Mesendoderm (in vitro differentiated cells): ENCODE measurements around the gene AXIN1.
"Not testable (repeated sequence)": the region's sequence is repeated elsewhere in the genome, so short reads cannot be mapped to it uniquely, and the experiment has no call there.

Experiments
- DNase-seq: peaks from one replicate; pipeline ENCODE4 v3.0.0; 2013
- H2AK5ac ChIP-seq: 2 replicates; pipeline ENCODE4 v1.6.1; 2013; ENCODE audit warnings: low read length, inconsistent platforms
- H2BK120ac ChIP-seq: 2 replicates; pipeline ENCODE4 v1.6.1; 2013; ENCODE audit warnings: low read depth, mild to moderate bottlenecking, low read length, moderate library complexity, mixed read lengths
- H2BK15ac ChIP-seq: replicated peaks from 2 replicates; pipeline ENCODE4 v1.6.1; 2013; ENCODE audit warnings: low read depth, mild to moderate bottlenecking, moderate library complexity
- H2BK5ac ChIP-seq: 2 replicates; pipeline ENCODE4 v1.6.1; 2013; ENCODE audit warnings: low read length, inconsistent platforms
- H3K18ac ChIP-seq: 2 replicates; pipeline ENCODE4 v1.6.1; 2013; ENCODE audit warnings: mild to moderate bottlenecking, low read length, mixed read lengths
- H3K23ac ChIP-seq: one replicate; pipeline ENCODE4 v1.6.1; 2013; ENCODE audit warnings: low read length
- H3K27ac ChIP-seq: 2 replicates; pipeline ENCODE4 v1.5.1; 2013; ENCODE audit warnings: low read depth, mild to moderate bottlenecking, inconsistent platforms, low read length, moderate library complexity
- H3K27me3 ChIP-seq: 2 replicates; pipeline ENCODE4 v1.6.1; 2013; ENCODE audit warnings: low read length, control low read depth, mild to moderate bottlenecking, inconsistent platforms; ENCODE audit not compliant: insufficient read depth, poor library complexity
- H3K36me3 ChIP-seq: 2 replicates; pipeline ENCODE4 v1.6.1; 2013; ENCODE audit warnings: low read length, inconsistent platforms; ENCODE audit not compliant: control insufficient read depth, insufficient read depth
- H3K4ac ChIP-seq: one replicate; pipeline ENCODE4 v1.6.1; 2013; ENCODE audit warnings: low read depth, mild to moderate bottlenecking, low read length, moderate library complexity
- H3K4me1 ChIP-seq: 2 replicates; pipeline ENCODE4 v1.6.1; 2013; ENCODE audit warnings: low read depth, low read length, inconsistent platforms; ENCODE audit not compliant: control insufficient read depth
- H3K4me2 ChIP-seq: 2 replicates; pipeline ENCODE4 v1.6.1; 2013; ENCODE audit warnings: low read length
- H3K4me3 ChIP-seq: 2 replicates; pipeline ENCODE4 v1.5.1; 2013; ENCODE audit warnings: mild to moderate bottlenecking, low read length
- H3K56ac ChIP-seq: one replicate; pipeline ENCODE4 v1.6.1; 2013; ENCODE audit warnings: low read length
- H3K79me1 ChIP-seq: 2 replicates; pipeline ENCODE4 v1.6.1; 2013; ENCODE audit warnings: low read length, inconsistent platforms
- H3K79me2 ChIP-seq: 2 replicates; pipeline ENCODE4 v1.6.1; 2013; ENCODE audit warnings: mild to moderate bottlenecking, low read length; ENCODE audit not compliant: control insufficient read depth, insufficient read depth
- H3K9ac ChIP-seq: 2 replicates; pipeline ENCODE4 v1.6.1; 2013; ENCODE audit warnings: low read length, inconsistent platforms
- H4K5ac ChIP-seq: one replicate; pipeline ENCODE4 v1.6.1; 2013; ENCODE audit warnings: low read length
- H4K8ac ChIP-seq: one replicate; pipeline ENCODE4 v1.6.1; 2013; ENCODE audit warnings: low read depth, mild to moderate bottlenecking, control low read depth, low read length, moderate library complexity
- WGBS: extraction: QIAGEN DNeasy Blood & Tissue Kit; methylation state at CpG from one replicate; pipeline ENCODE4 v1.1.7; 2013; ENCODE audit warnings: low lambda C conversion rate, missing lambda C conversion rate; ENCODE audit not compliant: insufficient coverage; ENCODE audit errors: extremely low coverage; 5-methylcytosine and 5-hydroxymethylcytosine counted together

The AXIN1 gene

DNA sequence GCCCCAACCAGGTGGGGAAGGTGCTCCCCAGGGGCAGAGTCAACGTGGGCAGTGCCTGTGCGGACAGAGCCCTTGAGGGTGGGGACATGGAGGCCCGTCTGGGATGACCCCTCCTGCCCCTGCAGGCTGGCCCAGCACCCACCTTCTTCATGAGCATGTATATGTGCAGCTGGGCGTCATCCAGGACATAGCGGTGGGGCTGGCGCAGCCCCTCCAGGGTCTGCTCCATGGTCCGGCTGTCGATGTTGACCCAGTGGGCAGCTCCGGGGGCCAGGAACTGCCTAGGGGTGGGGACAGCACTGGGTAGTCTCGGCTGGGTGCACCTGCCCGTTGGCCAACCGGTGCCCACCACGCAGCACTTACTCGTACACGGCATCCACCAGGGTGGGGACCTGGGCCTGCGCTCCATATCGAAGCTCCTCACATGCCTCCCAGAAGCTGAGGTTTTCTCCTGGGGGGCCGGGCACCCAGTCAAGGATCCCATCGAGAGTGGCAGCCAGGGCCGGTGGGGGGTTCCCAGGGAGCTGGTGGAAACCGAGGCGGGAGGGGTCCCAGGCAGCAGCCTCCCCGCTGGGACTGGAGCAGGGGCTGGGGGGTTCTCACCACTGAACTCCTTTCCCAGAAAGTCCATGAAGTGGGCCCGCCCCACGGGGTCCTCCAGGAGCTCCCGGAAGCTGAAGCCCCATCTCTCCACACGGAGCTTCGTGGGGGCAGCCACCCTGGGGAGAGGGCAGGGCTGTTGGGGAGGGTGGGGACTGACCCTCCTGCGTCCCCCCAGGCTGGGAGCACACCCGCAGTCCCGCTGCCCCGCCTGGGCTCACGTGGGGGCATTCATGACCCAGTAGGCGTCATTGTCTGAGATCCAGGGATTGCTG lies 81.9 kb downstream of the AXIN1 start:
- WGBS: no CpG with 5 or more reads among the region's 34 CpGs
- no peak overlapping the region for H3K18ac ChIP-seq
- no peak overlapping the region for H2BK15ac ChIP-seq
- H3K79me1 ChIP-seq: no peaks in the 10 kb centered on the region
- H3K27ac ChIP-seq: no peak overlapping the region
- peaks cover 1% of the 10 kb centered on the region for H3K27me3 ChIP-seq
- no peak overlapping the region for H4K8ac ChIP-seq
- H3K4me1 ChIP-seq: no peaks in the 10 kb centered on the region
- H3K56ac ChIP-seq: no peak overlapping the region
- no peak overlapping the region for H4K5ac ChIP-seq
- DNase-seq: no peak
- no peak overlapping the region for H3K4me3 ChIP-seq
- no peaks in the 10 kb centered on the region for H3K79me2 ChIP-seq
- no peak overlapping the region for H2BK120ac ChIP-seq
- no peak overlapping the region for H3K4me2 ChIP-seq
- no peak overlapping the region for H2AK5ac ChIP-seq
- no peak overlapping the region for H3K9ac ChIP-seq
- no peaks in the 10 kb centered on the region for H3K36me3 ChIP-seq
- no peak overlapping the region for H3K4ac ChIP-seq
- H2BK5ac ChIP-seq: no peak overlapping the region
- H3K23ac ChIP-seq: no peak overlapping the region

DNA sequence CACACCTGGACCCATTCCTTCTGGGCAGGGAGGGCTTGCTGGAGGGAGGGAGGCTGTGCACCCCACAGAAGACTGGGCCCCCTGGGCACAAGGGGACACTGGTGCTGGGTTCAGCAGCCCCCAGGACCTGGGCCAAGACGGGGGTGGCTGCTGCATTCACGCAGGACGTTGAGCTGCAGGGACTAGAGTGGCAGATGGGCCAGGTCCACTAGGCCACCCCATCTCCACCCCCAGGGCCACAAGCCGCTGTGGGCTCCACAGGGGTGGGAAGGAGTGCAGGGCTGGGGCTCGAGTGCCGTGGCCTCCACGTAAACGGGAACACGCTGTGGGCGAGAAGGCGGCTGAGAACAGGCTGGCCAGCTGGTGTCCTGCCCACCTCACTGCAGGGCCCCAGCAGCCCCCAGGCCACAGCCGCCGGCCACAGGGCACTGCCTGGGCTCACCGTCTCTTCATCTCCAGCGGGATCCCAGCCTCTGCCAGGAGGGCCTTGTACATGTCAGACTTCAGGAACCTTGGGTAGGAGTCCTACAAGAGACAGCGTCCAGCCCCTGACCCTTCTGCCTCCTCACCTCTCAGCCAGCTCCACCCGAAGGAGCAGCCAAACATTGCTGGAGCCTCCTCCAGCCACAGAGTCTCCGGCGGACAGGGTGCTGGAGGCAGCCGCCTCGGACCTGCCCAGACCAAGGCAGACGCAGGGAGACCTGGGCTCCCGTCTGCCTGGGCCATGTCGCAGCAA lies 83.3 kb downstream of the AXIN1 start:
- Histone ChIP-seq H3K79me2 (no peaks in the 10 kb centered on the region), H3K18ac (no peak overlapping the region), H3K23ac (no peak overlapping the region), H3K36me3 (no peaks in the 10 kb centered on the region), H2BK15ac (no peak overlapping the region), H3K79me1 (no peaks in the 10 kb centered on the region), H4K8ac (no peak overlapping the region), H3K9ac (no peak overlapping the region), H2AK5ac (no peak overlapping the region), H3K4me1 (no peaks in the 10 kb centered on the region), H4K5ac (no peak overlapping the region), H3K4me3 (no peak overlapping the region), H3K56ac (no peak overlapping the region), H2BK120ac (no peak overlapping the region), H3K27ac (no peak overlapping the region), H3K4me2 (no peak overlapping the region), H3K27me3 (no peaks in the 10 kb centered on the region), H3K4ac (no peak overlapping the region), H2BK5ac (no peak overlapping the region)
- no peak for DNase-seq
- no CpG with 5 or more reads among the region's 24 CpGs for WGBS

- Histone ChIP-seq H2BK5ac (no peak overlapping the region), H3K4me2 (no peak overlapping the region), H3K36me3 (no peaks in the 10 kb centered on the region), H3K79me1 (no peaks in the 10 kb centered on the region), H3K27ac (no peak overlapping the region), H2BK15ac (no peak overlapping the region), H2AK5ac (no peak overlapping the region), H3K23ac (no peak overlapping the region), H3K4ac (no peak overlapping the region), H4K8ac (no peak overlapping the region), H2BK120ac (no peak overlapping the region), H3K27me3 (no peaks in the 10 kb centered on the region), H3K4me1 (no peaks in the 10 kb centered on the region), H4K5ac (no peak overlapping the region), H3K18ac (no peak overlapping the region), H3K56ac (no peak overlapping the region), H3K4me3 (no peak overlapping the region), H3K9ac (no peak overlapping the region), H3K79me2 (no peaks in the 10 kb centered on the region)
- no peak for DNase-seq
- no CpG with 5 or more reads among the region's 40 CpGs for WGBS
Observed at GRCh38 chr16:268141-269053, 84.1 kb downstream of the AXIN1 start.

DNA sequence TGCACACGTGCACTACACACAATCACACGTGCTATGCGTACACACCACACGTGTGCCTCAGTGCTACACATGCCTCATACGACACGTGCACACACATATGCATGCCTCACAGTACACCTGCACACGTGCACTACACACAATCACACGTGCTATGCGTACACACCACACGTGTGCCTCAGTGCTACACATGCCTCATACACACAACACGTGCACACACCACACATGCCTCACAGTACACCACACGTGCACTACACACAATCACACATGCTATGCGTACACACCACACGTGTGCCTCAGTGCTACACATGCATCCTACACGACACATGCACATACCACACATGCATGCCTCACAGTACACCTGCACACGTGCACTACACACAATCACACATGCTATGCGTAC lies 85.0 kb downstream of the AXIN1 start:
- H2AK5ac ChIP-seq, H2BK120ac ChIP-seq, H3K9ac ChIP-seq, H3K4me1 ChIP-seq, H3K36me3 ChIP-seq, H4K5ac ChIP-seq, H3K27ac ChIP-seq, H3K4ac ChIP-seq, H3K79me1 ChIP-seq, H2BK15ac ChIP-seq, H3K4me2 ChIP-seq, H3K27me3 ChIP-seq, H2BK5ac ChIP-seq, H3K56ac ChIP-seq, H3K79me2 ChIP-seq, H3K18ac ChIP-seq, H3K4me3 ChIP-seq, H3K23ac ChIP-seq, DNase-seq, H4K8ac ChIP-seq: not testable (repeated sequence)
- WGBS: no CpG with 5 or more reads among the region's 17 CpGs

- no peak overlapping the region for H3K4me3 ChIP-seq
- H3K36me3 ChIP-seq: no peaks in the 10 kb centered on the region
- H3K4ac ChIP-seq: no peak overlapping the region
- WGBS: no CpG with 5 or more reads among the region's 25 CpGs
- H3K4me2 ChIP-seq: no peak overlapping the region
- no peaks in the 10 kb centered on the region for H3K4me1 ChIP-seq
- no peak overlapping the region for H2BK5ac ChIP-seq
- no peak overlapping the region for H3K18ac ChIP-seq
- H3K27me3 ChIP-seq: no peaks in the 10 kb centered on the region
- H2BK15ac ChIP-seq: no peak overlapping the region
- DNase-seq: no peak
- H4K5ac ChIP-seq: no peak overlapping the region
- no peaks in the 10 kb centered on the region for H3K79me1 ChIP-seq
- no peak overlapping the region for H3K23ac ChIP-seq
- no peak overlapping the region for H2BK120ac ChIP-seq
- H3K9ac ChIP-seq: no peak overlapping the region
- no peak overlapping the region for H3K27ac ChIP-seq
- H3K79me2 ChIP-seq: no peaks in the 10 kb centered on the region
- H3K56ac ChIP-seq: no peak overlapping the region
- no peak overlapping the region for H2AK5ac ChIP-seq
- no peak overlapping the region for H4K8ac ChIP-seq
Observed at GRCh38 chr16:266258-267164, 86.0 kb downstream of the AXIN1 start.
